ENCODE measurements around the gene ADAR. TPM values are rescaled to one million over a fixed set of nuclear protein-coding genes. Genes with fewer than 3 reads are reported as not detected.

The ADAR gene
- total RNA-seq, 2 experiments from 2014 or later, result 325 to 338 TPM

- no peak for ATAC-seq (ENCODE audit: low read depth)
- no peaks in the 10 kb centered on the region for H3K4me1 Mint-ChIP-seq
- H3K4me3 Mint-ChIP-seq, result no peak overlapping the region
- POLR2A ChIA-PET, result no interaction called here
- DNase-seq, result no peak
- H3K36me3 Mint-ChIP-seq, result no peaks in the 10 kb centered on the region
- H3K27ac Mint-ChIP-seq, result no peak overlapping the region
- no peaks in the 10 kb centered on the region for H3K9me3 Mint-ChIP-seq
- peaks cover 18% of the 10 kb centered on the region for H3K27me3 Mint-ChIP-seq
These were observed 71.4 kb downstream of the ADAR start for GRCh38 chr1:154536570-154536969.

- DNase-seq (no peak), ATAC-seq (ENCODE audit: low read depth) (no peak)
- Mint-ChIP-seq H3K4me1 (no peaks in the 10 kb centered on the region), H3K36me3 (no peaks in the 10 kb centered on the region), H3K4me3 (no peak overlapping the region), H3K27ac (no peak overlapping the region), H3K27me3 (peaks cover 21% of the 10 kb centered on the region), H3K9me3 (no peaks in the 10 kb centered on the region)
- POLR2A ChIA-PET, result interaction anchor here (0.7 kb wide), 1 partner anchor 210 kb away, joined by 3 read pairs; no protein-coding TSS in a partner anchor
These were observed 73.8 kb downstream of the ADAR start for GRCh38 chr1:154533952-154534844.

Other genes with a start within 250 kb of the ADAR start
- 1 to 10 TPM; 4.6 to 6.3 TPM for gene IL6R, start 202.8 kb downstream of the ADAR start, total RNA-seq
- gene TDRD10, start 106.0 kb downstream of the ADAR start, total RNA-seq, result not detected
- not detected for gene SHE, start 105.8 kb downstream of the ADAR start, total RNA-seq
- 100 to 1,000 TPM; 106 to 107 TPM for gene UBE2Q1, start 49.5 kb downstream of the ADAR start, total RNA-seq
- gene CHRNB2, start 40.4 kb downstream of the ADAR start, total RNA-seq, result not detected

Measured in activated naive CD8-positive, alpha-beta T cell treated with anti-CD3 and anti-CD28 coated beads, Interleukin-2, amount 10 ng/mL, durations not matched to agents 7 days and 5 days (primary cell).